CD4-positive, alpha-beta T cell treated with Interleukin-15 for 1 hour (primary cell): ENCODE data around the gene MRPL43.

Source experiments
- DNase-seq: peaks from one replicate; pipeline ENCODE4 v3.0.0-alpha.2; 2020

The MRPL43 gene

DNA sequence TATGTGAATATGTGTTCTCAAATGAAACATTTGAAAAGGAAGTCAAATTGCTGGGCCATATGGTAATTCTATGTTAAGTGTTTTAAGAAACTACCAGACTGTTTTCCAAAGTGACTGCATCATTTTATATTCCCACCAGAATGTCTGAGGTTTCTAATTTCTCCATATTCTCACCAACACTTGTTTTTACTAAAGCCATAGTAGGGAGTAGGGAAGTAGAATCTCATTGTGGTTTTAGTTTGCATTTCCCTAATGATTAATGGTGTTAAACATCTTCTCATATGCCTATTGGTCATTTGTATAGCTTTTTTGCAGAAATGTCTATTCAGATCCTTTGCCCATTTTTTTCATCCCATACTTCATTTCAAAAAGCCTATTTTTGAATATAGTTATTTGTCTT, 27.0 kb downstream of the MRPL43 start:
- DNase-seq: no peak

DNA sequence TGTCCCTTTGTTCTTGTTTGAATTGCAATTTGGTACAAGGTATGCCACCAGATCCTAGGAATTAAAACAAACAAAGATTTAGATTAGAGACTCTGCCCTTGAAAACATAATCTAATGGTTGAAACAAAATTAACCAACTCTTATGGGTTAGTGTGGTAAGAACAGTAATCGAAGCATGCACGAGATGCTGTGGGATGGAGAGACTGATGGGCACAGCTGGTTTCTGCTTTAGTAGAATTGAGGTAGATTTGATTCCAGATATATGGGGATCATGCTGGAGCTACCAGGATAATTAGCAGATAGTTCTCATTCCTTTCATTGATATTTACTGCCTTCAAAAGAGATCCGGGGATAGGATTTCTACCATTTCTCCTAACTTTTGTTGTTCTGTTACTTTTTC, 38.4 kb downstream of the MRPL43 start:
- DNase-seq: no peak

DNA sequence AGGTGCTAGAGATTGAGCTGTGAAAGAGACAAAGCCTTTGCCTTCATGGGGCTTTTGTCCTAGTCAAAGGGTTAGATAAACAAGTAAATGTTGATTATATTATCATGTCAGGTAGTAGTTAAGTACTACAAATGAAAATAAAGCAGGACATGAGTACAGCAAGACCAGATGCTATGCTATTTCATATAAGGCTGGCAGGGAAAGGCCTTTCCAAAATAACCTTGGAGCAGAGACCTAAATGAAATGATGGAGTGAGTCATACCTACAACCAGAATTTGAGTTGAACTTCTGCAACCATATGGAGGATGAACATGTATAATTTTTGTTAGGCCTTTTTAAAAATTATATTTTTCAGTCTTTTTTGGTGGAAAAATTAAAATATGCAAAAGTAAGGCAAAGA, 41.5 kb downstream of the MRPL43 start:
- no peak for DNase-seq

DNA sequence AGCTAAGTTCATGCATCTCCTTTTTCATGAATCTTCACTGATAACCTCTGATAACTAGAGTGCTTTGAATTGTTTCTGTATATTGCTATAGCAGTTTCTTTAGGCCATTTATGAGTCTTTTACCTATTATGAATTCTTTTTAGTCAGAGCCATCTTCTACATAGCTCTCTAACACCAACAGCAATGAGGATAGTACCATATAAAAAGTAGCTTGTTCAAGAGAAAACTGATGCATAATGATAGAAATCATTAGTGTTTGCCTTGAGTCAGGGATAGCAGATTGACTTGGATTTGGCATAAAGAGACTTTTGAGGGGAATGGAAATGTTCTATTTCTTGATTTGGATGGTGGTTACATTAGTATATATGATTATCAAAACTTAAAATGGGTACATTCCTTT, 43.8 kb downstream of the MRPL43 start:
- DNase-seq: no peak

DNA sequence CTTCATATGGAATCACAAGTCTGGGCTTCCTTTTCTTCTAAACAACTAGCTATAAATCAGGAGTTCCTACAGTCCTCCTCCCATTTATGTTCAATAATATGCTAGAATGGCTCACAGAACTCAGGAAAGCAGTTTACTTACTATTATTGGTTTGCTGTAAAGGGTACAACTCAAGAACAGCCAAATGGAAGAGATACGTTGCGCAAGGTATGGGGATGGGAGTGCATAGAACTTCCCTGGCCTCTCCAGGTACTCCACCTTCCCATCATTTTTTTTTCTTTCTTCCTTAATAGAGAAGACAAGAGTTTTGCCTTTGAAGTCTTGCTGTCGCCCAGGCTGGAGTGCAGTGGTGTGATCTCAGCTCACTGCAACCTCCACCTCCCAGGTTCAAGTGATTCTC, 45.1 kb downstream of the MRPL43 start:
- DNase-seq: no peak

DNA sequence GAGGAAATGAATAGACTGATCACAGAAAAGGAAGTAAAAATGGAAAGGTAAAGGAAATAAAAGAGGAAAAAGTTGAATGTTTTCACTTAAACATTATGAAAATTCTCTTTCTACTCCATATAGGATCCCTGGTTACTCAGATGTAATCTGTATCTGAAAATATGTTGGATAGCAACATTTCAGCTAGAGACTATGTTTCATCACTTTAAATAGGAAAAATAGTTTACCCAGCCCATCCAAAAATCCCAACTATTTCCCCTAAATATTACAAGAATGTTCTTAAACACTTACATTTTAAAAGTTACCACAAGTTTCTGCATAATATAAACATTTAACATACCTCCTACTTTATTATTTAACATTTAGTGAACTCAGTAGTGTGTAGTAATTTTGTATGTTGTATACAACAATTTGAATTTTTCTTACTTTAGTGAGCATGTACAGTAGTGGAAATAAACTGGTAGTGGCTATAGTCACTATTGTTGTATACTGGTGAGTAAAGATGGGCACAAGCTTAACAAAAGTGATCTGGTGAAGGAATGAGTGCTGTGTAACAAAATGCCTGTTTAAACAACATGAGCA, 47.4 kb downstream of the MRPL43 start:
- DNase-seq: no peak
